ENCODE measurements around the gene CHCHD3. TPM values are rescaled to one million over a fixed set of nuclear protein-coding genes. Genes with fewer than 3 reads are reported as not detected.

Gene CHCHD3
- 49.6 TPM for total RNA-seq (2013)
- polyA plus RNA-seq (10 to 100 TPM; 30.5 to 56.7 (median 48.8) TPM), polyA minus RNA-seq (15.4 and 18.0 TPM in 2 replicates), total RNA-seq (11.3 to 42.0 (median 32.2) reads per million in 11 experiments)

DNA sequence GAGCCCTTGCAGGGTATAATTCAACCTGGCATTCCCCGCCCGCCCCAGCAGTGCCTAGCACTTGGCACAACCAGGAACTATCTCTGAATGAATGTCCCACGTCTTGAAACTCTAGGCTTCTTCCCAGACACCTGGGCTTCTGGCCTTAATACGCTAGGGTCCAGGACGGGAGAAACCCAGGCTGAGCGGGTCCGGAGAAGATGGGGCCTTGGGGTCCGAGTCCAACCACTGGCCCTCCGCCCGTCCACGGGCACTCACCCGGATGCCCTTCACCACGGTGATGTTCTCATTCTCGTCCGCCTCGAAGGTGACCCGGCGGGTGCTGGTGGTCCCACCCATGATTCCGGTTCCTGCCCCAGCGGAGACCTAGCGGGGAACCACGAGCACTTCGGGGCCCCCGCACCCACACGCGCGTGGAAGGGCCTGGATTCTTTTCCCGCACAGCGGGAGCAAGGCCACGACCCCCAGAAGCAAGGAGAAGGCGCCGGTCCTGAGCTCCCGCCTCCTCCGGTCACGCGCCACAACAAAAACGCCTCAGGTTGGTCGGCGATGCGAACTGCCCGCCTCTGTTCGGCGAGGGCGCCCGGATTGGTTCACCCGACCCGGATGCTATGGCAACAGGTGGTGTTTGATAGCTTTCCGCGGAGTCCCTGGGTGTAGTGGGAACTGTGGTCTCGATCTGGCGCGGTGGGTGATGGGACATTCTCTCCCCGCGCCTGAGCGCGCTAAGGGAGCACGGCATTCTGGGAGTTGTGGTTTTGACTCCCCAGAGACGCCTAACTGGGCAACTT lies at the start of gene CHCHD3:
Gene CHCHD3 (minus strand): TSS at position 492 of the 791 bp plus-strand sequence. CDS start 153 bp downstream, at position 339.
- Histone ChIP-seq H3K79me2 (ENCODE audit: insufficient read depth, low read length) (peaks cover 50% of the 10 kb centered on the region), H3K4me3 (replicated peaks in 1 of 3; ENCODE audit: low read depth in 2 of 3, low read length in 3 of 3) (peak within 1 kb of the TSS; percentile 62 to 93 (median 91)), H3K27ac (ENCODE audit: low read depth in 1 of 2, low read length in 2 of 2) (peak within 1 kb of the TSS; percentile 56 to 95), H3K4me2 (replicated peaks; ENCODE audit: extremely low read depth, low read length, poor library complexity, severe bottlenecking) (peak within 1 kb of the TSS; percentile 82), H2AFZ (ENCODE audit: insufficient read depth, low read depth, low read length, poor library complexity, severe bottlenecking) (peak within 1 kb of the TSS; percentile 97), H3K9me3 (replicated peaks in 1 of 2; ENCODE audit: control insufficient read depth in 1 of 2, insufficient read depth in 1 of 2, low read length in 2 of 2) (no peaks in the 10 kb centered on the region), H3K27me3 (ENCODE audit: control insufficient read depth in 2 of 2, insufficient read depth in 2 of 2, low read length in 2 of 2) (no peaks in the 10 kb centered on the region), H3K36me3 (replicated peaks in 1 of 2; ENCODE audit: control insufficient read depth in 1 of 2, insufficient read depth in 2 of 2, low read length in 2 of 2) (no peaks in the 10 kb centered on the region), H3K9ac (ENCODE audit: insufficient read depth, low read length, poor library complexity, severe bottlenecking) (peak within 1 kb of the TSS; percentile 92), H3K4me1 (ENCODE audit: control insufficient read depth in 1 of 2, insufficient read depth in 2 of 2, low read length in 2 of 2) (peaks cover 9 to 14% of the 10 kb centered on the region in 2 donors), H4K20me1 (ENCODE audit: insufficient read depth, low read length) (peaks cover 5% of the 10 kb centered on the region)
- peaks cover 0 to 2% (median 0%) of the 10 kb centered on the region in 7 donors for H3K9me3 Mint-ChIP-seq
- H3K36me3 Mint-ChIP-seq: peaks cover 5 to 7% of the 10 kb centered on the region in 2 donors
- H3K4me1 Mint-ChIP-seq: peaks cover 18% of the 10 kb centered on the region
- WGBS (ENCODE audit: insufficient coverage): 0% methylated on average over 53 of the region's 58 CpGs
- peak within 1 kb of the TSS; percentile 90 to 98 (median 95) for H3K27ac Mint-ChIP-seq
- H3K27me3 Mint-ChIP-seq (ENCODE audit: low read depth in 3 of 3): peaks cover 0 to 3% (median 0%) of the 10 kb centered on the region in 3 donors
- TF ChIP-seq, protein P1, sequence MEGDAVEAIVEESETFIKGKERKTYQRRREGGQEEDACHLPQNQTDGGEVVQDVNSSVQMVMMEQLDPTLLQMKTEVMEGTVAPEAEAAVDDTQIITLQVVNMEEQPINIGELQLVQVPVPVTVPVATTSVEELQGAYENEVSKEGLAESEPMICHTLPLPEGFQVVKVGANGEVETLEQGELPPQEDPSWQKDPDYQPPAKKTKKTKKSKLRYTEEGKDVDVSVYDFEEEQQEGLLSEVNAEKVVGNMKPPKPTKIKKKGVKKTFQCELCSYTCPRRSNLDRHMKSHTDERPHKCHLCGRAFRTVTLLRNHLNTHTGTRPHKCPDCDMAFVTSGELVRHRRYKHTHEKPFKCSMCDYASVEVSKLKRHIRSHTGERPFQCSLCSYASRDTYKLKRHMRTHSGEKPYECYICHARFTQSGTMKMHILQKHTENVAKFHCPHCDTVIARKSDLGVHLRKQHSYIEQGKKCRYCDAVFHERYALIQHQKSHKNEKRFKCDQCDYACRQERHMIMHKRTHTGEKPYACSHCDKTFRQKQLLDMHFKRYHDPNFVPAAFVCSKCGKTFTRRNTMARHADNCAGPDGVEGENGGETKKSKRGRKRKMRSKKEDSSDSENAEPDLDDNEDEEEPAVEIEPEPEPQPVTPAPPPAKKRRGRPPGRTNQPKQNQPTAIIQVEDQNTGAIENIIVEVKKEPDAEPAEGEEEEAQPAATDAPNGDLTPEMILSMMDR (IDR thresholded peaks at IDR 0.05): no peak
- DNase-seq: peak; percentile 93 to 98 (median 93)
- H3K4me3 Mint-ChIP-seq: peak within 1 kb of the TSS; percentile 90 to 93
- intact Hi-C loops (cut with micrococcal nuclease): loop anchor here in 1 of 2 donors (5.0 to 10.0 kb wide), 3 partner anchors 171 to 1233 kb away; partner anchors contain the start of genes EXOC4, LRGUK and SLC35B4

DNA sequence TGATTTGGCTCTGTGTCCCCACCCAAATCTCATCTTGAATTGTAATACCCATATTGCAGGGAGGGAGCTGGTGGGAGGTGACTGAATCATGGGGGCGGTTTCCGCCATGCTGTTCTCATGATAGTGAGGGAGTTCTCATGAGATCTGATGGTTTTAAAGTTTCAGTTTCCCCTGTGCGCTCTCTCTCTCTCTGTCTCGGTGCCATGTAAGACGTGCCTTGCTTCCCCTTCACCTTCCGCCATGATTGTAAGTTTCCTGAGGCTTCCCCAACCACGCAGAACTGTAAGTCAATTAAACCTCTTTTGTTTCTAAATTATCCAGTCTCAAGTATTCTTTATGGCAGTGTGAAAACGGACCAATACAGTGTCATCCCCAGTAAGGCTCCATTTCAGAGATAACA lies 48.3 kb upstream of the CHCHD3 start:
- Histone ChIP-seq H4K20me1 (ENCODE audit: insufficient read depth, low read length) (no peaks in the 10 kb centered on the region), H3K4me1 (ENCODE audit: control insufficient read depth in 1 of 2, insufficient read depth in 2 of 2, low read length in 2 of 2) (no peaks in the 10 kb centered on the region), H3K79me2 (ENCODE audit: insufficient read depth, low read length) (no peaks in the 10 kb centered on the region), H3K36me3 (replicated peaks in 1 of 2; ENCODE audit: control insufficient read depth in 1 of 2, insufficient read depth in 2 of 2, low read length in 2 of 2) (no peaks in the 10 kb centered on the region), H3K27me3 (ENCODE audit: control insufficient read depth in 2 of 2, insufficient read depth in 2 of 2, low read length in 2 of 2) (no peaks in the 10 kb centered on the region), H3K4me2 (replicated peaks; ENCODE audit: extremely low read depth, low read length, poor library complexity, severe bottlenecking) (no peak overlapping the region), H3K4me3 (replicated peaks in 1 of 3; ENCODE audit: low read depth in 2 of 3, low read length in 3 of 3) (no peak overlapping the region), H3K27ac (ENCODE audit: low read depth in 1 of 2, low read length in 2 of 2) (no peak overlapping the region), H3K9me3 (replicated peaks in 1 of 2; ENCODE audit: control insufficient read depth in 1 of 2, insufficient read depth in 1 of 2, low read length in 2 of 2) (no peaks in the 10 kb centered on the region), H3K9ac (ENCODE audit: insufficient read depth, low read length, poor library complexity, severe bottlenecking) (no peak overlapping the region), H2AFZ (ENCODE audit: insufficient read depth, low read depth, low read length, poor library complexity, severe bottlenecking) (no peak overlapping the region)
- no peak for DNase-seq
- H3K36me3 Mint-ChIP-seq: no peaks in the 10 kb centered on the region
- intact Hi-C loops (cut with micrococcal nuclease): no loop called here
- no peak overlapping the region for H3K4me3 Mint-ChIP-seq
- no peaks in the 10 kb centered on the region for H3K4me1 Mint-ChIP-seq
- H3K9me3 Mint-ChIP-seq: peaks cover 0 to 12% (median 9%) of the 10 kb centered on the region in 7 donors
- 89% methylated on average over 5 of the region's 8 CpGs for WGBS (ENCODE audit: insufficient coverage)
- H3K27ac Mint-ChIP-seq: no peak overlapping the region
- TF ChIP-seq, protein P1 (IDR thresholded peaks at IDR 0.05): no peak
- peaks cover 2 to 4% (median 2%) of the 10 kb centered on the region in 3 donors for H3K27me3 Mint-ChIP-seq (ENCODE audit: low read depth in 3 of 3)
